ENCODE results near the gene PPP2R2C. TPM values are rescaled to one million over a fixed set of nuclear protein-coding genes. Genes with fewer than 3 reads are reported as not detected.

PPP2R2C gene
- total RNA-seq, 2 experiments from 2014 or later, result not detected

GRCh38 chr4:6322761-6323566, 149.4 kb downstream of the PPP2R2C start:
- CTCF ChIA-PET, result interaction anchor here (1.1 to 15.2 kb wide), 4 partner anchors 9 to 189 kb away, joined by 3 to 505 read pairs (median 10); no protein-coding TSS in a partner anchor
- Mint-ChIP-seq H3K27ac (no peak overlapping the region), H3K4me1 (ENCODE audit: low read depth) (peaks cover 4% of the 10 kb centered on the region), H3K36me3 (no peaks in the 10 kb centered on the region), H3K4me3 (no peak overlapping the region), H3K27me3 (peaks cover 42% of the 10 kb centered on the region), H3K9me3 (no peaks in the 10 kb centered on the region)
- POLR2A ChIA-PET, result no interaction called here
- no peak for DNase-seq
- intact Hi-C loops (cut with micrococcal nuclease), result no loop called here

GRCh38 chr4:6322067-6322760, 150.2 kb downstream of the PPP2R2C start:
- CTCF ChIA-PET, result interaction anchor here (2.8 to 15.2 kb wide), 2 partner anchors 9 to 70 kb away, joined by 17 to 505 read pairs; no protein-coding TSS in a partner anchor
- H3K9me3 Mint-ChIP-seq, result no peaks in the 10 kb centered on the region
- intact Hi-C loops (cut with micrococcal nuclease), result no loop called here
- peaks cover 4% of the 10 kb centered on the region for H3K4me1 Mint-ChIP-seq (ENCODE audit: low read depth)
- POLR2A ChIA-PET, result no interaction called here
- peaks cover 41% of the 10 kb centered on the region for H3K27me3 Mint-ChIP-seq
- H3K4me3 Mint-ChIP-seq, result no peak overlapping the region
- no peaks in the 10 kb centered on the region for H3K36me3 Mint-ChIP-seq
- no peak for DNase-seq
- no peak overlapping the region for H3K27ac Mint-ChIP-seq

- ChIA-PET CTCF (interaction anchor here (2.8 to 15.2 kb wide), 2 partner anchors 10 to 69 kb away, joined by 17 to 505 read pairs; no protein-coding TSS in a partner anchor), POLR2A (no interaction called here)
- intact Hi-C loops (cut with micrococcal nuclease), result no loop called here
- Mint-ChIP-seq H3K4me3 (no peak overlapping the region), H3K9me3 (no peaks in the 10 kb centered on the region), H3K27ac (no peak overlapping the region), H3K27me3 (peaks cover 42% of the 10 kb centered on the region), H3K36me3 (no peaks in the 10 kb centered on the region), H3K4me1 (ENCODE audit: low read depth) (peaks cover 4% of the 10 kb centered on the region)
- DNase-seq, result no peak
Observed at GRCh38 chr4:6321361-6321760, 151.1 kb downstream of the PPP2R2C start.

- peaks cover 4% of the 10 kb centered on the region for H3K4me1 Mint-ChIP-seq (ENCODE audit: low read depth)
- intact Hi-C loops (cut with micrococcal nuclease), result no loop called here
- CTCF ChIA-PET, result interaction anchor here (1.0 to 15.2 kb wide), 3 partner anchors 10 to 98 kb away, joined by 4 to 505 read pairs (median 7); no protein-coding TSS in a partner anchor
- no peaks in the 10 kb centered on the region for H3K36me3 Mint-ChIP-seq
- no peak for DNase-seq
- POLR2A ChIA-PET, result no interaction called here
- H3K4me3 Mint-ChIP-seq, result no peak overlapping the region
- no peak overlapping the region for H3K27ac Mint-ChIP-seq
- no peaks in the 10 kb centered on the region for H3K9me3 Mint-ChIP-seq
- peaks cover 38% of the 10 kb centered on the region for H3K27me3 Mint-ChIP-seq
Observed at GRCh38 chr4:6320663-6321062, 151.8 kb downstream of the PPP2R2C start.

- H3K27me3 Mint-ChIP-seq, result peaks cover 34% of the 10 kb centered on the region
- H3K4me3 Mint-ChIP-seq, result no peak overlapping the region
- CTCF ChIA-PET, result interaction anchor here (0.7 to 2.0 kb wide), 3 partner anchors 11 to 69 kb away, joined by 4 to 7 read pairs (median 5); no protein-coding TSS in a partner anchor
- intact Hi-C loops (cut with micrococcal nuclease), result no loop called here
- H3K4me1 Mint-ChIP-seq (ENCODE audit: low read depth), result peaks cover 4% of the 10 kb centered on the region
- no peaks in the 10 kb centered on the region for H3K36me3 Mint-ChIP-seq
- H3K9me3 Mint-ChIP-seq, result no peaks in the 10 kb centered on the region
- H3K27ac Mint-ChIP-seq, result no peak overlapping the region
- DNase-seq, result no peak
- POLR2A ChIA-PET, result no interaction called here
Observed at GRCh38 chr4:6319530-6320150, 152.8 kb downstream of the PPP2R2C start.

- no peak for DNase-seq
- Mint-ChIP-seq H3K27ac (no peak overlapping the region), H3K36me3 (no peaks in the 10 kb centered on the region), H3K27me3 (peaks cover 36% of the 10 kb centered on the region), H3K4me3 (no peak overlapping the region), H3K9me3 (no peaks in the 10 kb centered on the region), H3K4me1 (ENCODE audit: low read depth) (peaks cover 4% of the 10 kb centered on the region)
- ChIA-PET POLR2A (no interaction called here), CTCF (interaction anchor here (2.0 kb wide), 1 partner anchor 67 kb away, joined by 5 read pairs; no protein-coding TSS in a partner anchor)
- intact Hi-C loops (cut with micrococcal nuclease), result no loop called here
Observed at GRCh38 chr4:6318206-6318605, 154.2 kb downstream of the PPP2R2C start.

- POLR2A ChIA-PET, result interaction anchor here (0.6 to 1.2 kb wide), 2 partner anchors 8 to 174 kb away, joined by 3 to 5 read pairs; no protein-coding TSS in a partner anchor
- Mint-ChIP-seq H3K4me3 (no peak overlapping the region), H3K27me3 (peaks cover 27% of the 10 kb centered on the region), H3K27ac (no peak overlapping the region), H3K36me3 (no peaks in the 10 kb centered on the region), H3K4me1 (ENCODE audit: low read depth) (peaks cover 4% of the 10 kb centered on the region), H3K9me3 (no peaks in the 10 kb centered on the region)
- intact Hi-C loops (cut with micrococcal nuclease), result no loop called here
- CTCF ChIA-PET, result interaction anchor here (0.6 to 2.1 kb wide), 4 partner anchors 11 to 319 kb away, joined by 3 to 11 read pairs (median 7); no protein-coding TSS in a partner anchor
- no peak for DNase-seq
Observed at GRCh38 chr4:6316461-6317003, 155.9 kb downstream of the PPP2R2C start.

- Mint-ChIP-seq H3K4me1 (ENCODE audit: low read depth) (peaks cover 5% of the 10 kb centered on the region), H3K27ac (no peak overlapping the region), H3K27me3 (peaks cover 38% of the 10 kb centered on the region), H3K36me3 (no peaks in the 10 kb centered on the region), H3K4me3 (no peak overlapping the region), H3K9me3 (no peaks in the 10 kb centered on the region)
- intact Hi-C loops (cut with micrococcal nuclease), result no loop called here
- CTCF ChIA-PET, result no interaction called here
- no peak for DNase-seq
- POLR2A ChIA-PET, result no interaction called here
Observed at GRCh38 chr4:6313216-6313615, 159.2 kb downstream of the PPP2R2C start.

- H3K27ac Mint-ChIP-seq, result no peak overlapping the region
- H3K4me1 Mint-ChIP-seq (ENCODE audit: low read depth), result peaks cover 5% of the 10 kb centered on the region
- H3K27me3 Mint-ChIP-seq, result peaks cover 45% of the 10 kb centered on the region
- ChIA-PET CTCF (interaction anchor here (0.7 to 1.5 kb wide), 3 partner anchors 22 to 59 kb away, joined by 3 read pairs; partner anchors contain the start of gene WFS1), POLR2A (no interaction called here)
- H3K9me3 Mint-ChIP-seq, result no peaks in the 10 kb centered on the region
- no peak for DNase-seq
- intact Hi-C loops (cut with micrococcal nuclease), result no loop called here
- no peaks in the 10 kb centered on the region for H3K36me3 Mint-ChIP-seq
- H3K4me3 Mint-ChIP-seq, result no peak overlapping the region
Observed at GRCh38 chr4:6309777-6310176, 162.6 kb downstream of the PPP2R2C start.

- Mint-ChIP-seq H3K4me1 (ENCODE audit: low read depth) (peaks cover 5% of the 10 kb centered on the region), H3K27ac (no peak overlapping the region), H3K36me3 (no peaks in the 10 kb centered on the region), H3K4me3 (no peak overlapping the region), H3K9me3 (no peaks in the 10 kb centered on the region), H3K27me3 (peaks cover 42% of the 10 kb centered on the region)
- ChIA-PET POLR2A (no interaction called here), CTCF (interaction anchor here (1.1 to 1.7 kb wide), 3 partner anchors 19 to 310 kb away, joined by 3 to 8 read pairs (median 3); partner anchors contain the start of gene WFS1)
- intact Hi-C loops (cut with micrococcal nuclease), result no loop called here
- DNase-seq, result peak; percentile 18
Observed at GRCh38 chr4:6308899-6309643, 163.3 kb downstream of the PPP2R2C start.

GRCh38 chr4:6307891-6308290, 164.5 kb downstream of the PPP2R2C start:
- no peaks in the 10 kb centered on the region for H3K36me3 Mint-ChIP-seq
- no peaks in the 10 kb centered on the region for H3K9me3 Mint-ChIP-seq
- H3K4me1 Mint-ChIP-seq (ENCODE audit: low read depth), result peaks cover 5% of the 10 kb centered on the region
- H3K27ac Mint-ChIP-seq, result no peak overlapping the region
- intact Hi-C loops (cut with micrococcal nuclease), result no loop called here
- DNase-seq, result no peak
- POLR2A ChIA-PET, result no interaction called here
- no peak overlapping the region for H3K4me3 Mint-ChIP-seq
- CTCF ChIA-PET, result interaction anchor here (1.1 to 1.7 kb wide), 2 partner anchors 20 to 308 kb away, joined by 3 to 8 read pairs; no protein-coding TSS in a partner anchor
- peaks cover 38% of the 10 kb centered on the region for H3K27me3 Mint-ChIP-seq
